H9 (cell line): Measurements from ENCODE around the gene CHDH. TPM values are rescaled to one million over a fixed set of nuclear protein-coding genes. Genes with fewer than 3 reads are reported as not detected.

Experiments used
- DNase-seq: peaks from one replicate; pipeline ENCODE4 v3.0.0-alpha.2; 2017
- H2AFZ ChIP-seq: one replicate; pipeline ENCODE4 v1.6.1; 2013; ENCODE audit warnings: mild to moderate bottlenecking, low read length, control low read depth, moderate library complexity
- H2AK5ac ChIP-seq: 2 replicates; pipeline ENCODE4 v1.6.1; 2013; ENCODE audit warnings: low read length, control low read depth, mixed read lengths; ENCODE audit not compliant: insufficient read length
- H2BK120ac ChIP-seq: one replicate; pipeline ENCODE4 v1.6.1; 2013; ENCODE audit warnings: low read depth, mild to moderate bottlenecking, low read length, control low read depth, inconsistent platforms; ENCODE audit not compliant: poor library complexity, severe bottlenecking
- H2BK12ac ChIP-seq: 2 replicates; pipeline ENCODE4 v1.6.1; 2013; ENCODE audit warnings: low read length, control low read depth, mixed read lengths, low read depth; ENCODE audit not compliant: insufficient read length
- H2BK15ac ChIP-seq: 2 replicates; pipeline ENCODE4 v1.6.1; 2013; ENCODE audit warnings: low read depth, low read length, control low read depth
- H2BK20ac ChIP-seq: one replicate; pipeline ENCODE4 v1.6.1; 2013; ENCODE audit warnings: low read depth, mild to moderate bottlenecking, low read length, control low read depth, inconsistent platforms; ENCODE audit not compliant: poor library complexity, severe bottlenecking
- H2BK5ac ChIP-seq: 2 replicates; pipeline ENCODE4 v1.6.1; 2013; ENCODE audit warnings: low read length, control low read depth, mixed read lengths; ENCODE audit not compliant: insufficient read length
- H3K14ac ChIP-seq: 2 replicates; pipeline ENCODE4 v1.6.1; 2013; ENCODE audit warnings: low read length, control low read depth; ENCODE audit not compliant: insufficient read depth
- H3K18ac ChIP-seq: 2 replicates; pipeline ENCODE4 v1.6.1; 2013; ENCODE audit warnings: low read depth, mild to moderate bottlenecking, mixed read lengths, low read length, control low read depth; ENCODE audit not compliant: insufficient read length
- H3K23ac ChIP-seq: 2 replicates; pipeline ENCODE4 v1.6.1; 2013; ENCODE audit warnings: low read length, control low read depth, mixed read lengths, low read depth; ENCODE audit not compliant: insufficient read length
- H3K23me2 ChIP-seq: 2 replicates; pipeline ENCODE4 v1.6.1; 2013; ENCODE audit warnings: low read depth, mild to moderate bottlenecking, mixed read lengths, low read length, control low read depth; ENCODE audit not compliant: insufficient read length, poor library complexity, severe bottlenecking
- H3K27ac ChIP-seq: 2 replicates; pipeline ENCODE4 v1.5.1; 2013; ENCODE audit warnings: low read length, control low read depth, mixed read lengths, low read depth; ENCODE audit not compliant: insufficient read length
- H3K27me3 ChIP-seq: 2 replicates; pipeline ENCODE4 v1.6.1; 2013; ENCODE audit warnings: low read length, control low read depth, inconsistent platforms; ENCODE audit not compliant: insufficient read depth
- H3K4ac ChIP-seq: 2 replicates; pipeline ENCODE4 v1.6.1; 2013; ENCODE audit warnings: low read depth, mild to moderate bottlenecking, control low read depth, inconsistent platforms, low read length, moderate library complexity
- H3K4me1 ChIP-seq: 2 replicates; pipeline ENCODE4 v1.6.1; 2013; ENCODE audit warnings: low read length, control low read depth, inconsistent platforms; ENCODE audit not compliant: insufficient read depth
- H3K4me2 ChIP-seq: 2 replicates; pipeline ENCODE4 v1.6.1; 2013; ENCODE audit warnings: low read length, control low read depth, mixed read lengths; ENCODE audit not compliant: insufficient read length, insufficient read depth
- H3K56ac ChIP-seq: 2 replicates; pipeline ENCODE4 v1.6.1; 2013; ENCODE audit warnings: low read depth, mild to moderate bottlenecking, mixed read lengths, low read length, control low read depth; ENCODE audit not compliant: insufficient read length
- H3K79me1 ChIP-seq: 2 replicates; pipeline ENCODE4 v1.6.1; 2013; ENCODE audit warnings: low read depth, mild to moderate bottlenecking, moderate library complexity, low read length, control low read depth, inconsistent platforms; ENCODE audit not compliant: insufficient read depth, poor library complexity, severe bottlenecking
- H3K79me2 ChIP-seq: 2 replicates; pipeline ENCODE4 v1.6.1; 2013; ENCODE audit warnings: low read length, control low read depth, inconsistent platforms; ENCODE audit not compliant: insufficient read depth
- H3K9ac ChIP-seq: 2 replicates; pipeline ENCODE4 v1.6.1; 2013; ENCODE audit warnings: low read length, control low read depth, mixed read lengths; ENCODE audit not compliant: insufficient read length; ENCODE audit errors: extremely low read depth
- H3K9me3 ChIP-seq: one replicate; pipeline ENCODE4 v1.6.1; 2013; ENCODE audit warnings: low read depth, low read length, inconsistent platforms; ENCODE audit not compliant: control insufficient read depth
- H3T11ph ChIP-seq: one replicate; pipeline ENCODE4 v1.6.1; 2013; ENCODE audit warnings: mild to moderate bottlenecking, low read length, control low read depth, inconsistent platforms
- H4K20me1 ChIP-seq: one replicate; pipeline ENCODE4 v1.6.1; 2013; ENCODE audit not compliant: control insufficient read depth, insufficient read length, insufficient read depth
- H4K5ac ChIP-seq: 2 replicates; pipeline ENCODE4 v1.6.1; 2013; ENCODE audit warnings: low read depth, mild to moderate bottlenecking, mixed read lengths, low read length, control low read depth; ENCODE audit not compliant: insufficient read length
- H4K8ac ChIP-seq: replicated peaks from 2 replicates; pipeline ENCODE4 v1.6.1; 2013; ENCODE audit warnings: low read length, control low read depth, mixed read lengths, low read depth; ENCODE audit not compliant: insufficient read length
- H4K91ac ChIP-seq: 2 replicates; pipeline ENCODE4 v1.6.1; 2013; ENCODE audit warnings: low read depth, mild to moderate bottlenecking, moderate library complexity, mixed read lengths, low read length, control low read depth; ENCODE audit not compliant: insufficient read length
- H3K27ac Mint-ChIP-seq, 3 experiments: 2 replicates in 2 of 3; 3 replicates in 1 of 3; pipeline ENCODE4 v1.8.0; 2020 to 2021; ENCODE audit warnings: mixed read lengths in 3 of 3, mild to moderate bottlenecking in 1 of 3, moderate library complexity in 1 of 3
- H3K27me3 Mint-ChIP-seq: 2 replicates; pipeline ENCODE4 v1.8.0; 2021; ENCODE audit warnings: low read depth, mild to moderate bottlenecking, moderate library complexity, mixed read lengths
- H3K36me3 Mint-ChIP-seq, 3 experiments: 2 replicates in 2 of 3; 3 replicates in 1 of 3; pipeline ENCODE4 v1.8.0; 2020 to 2021; ENCODE audit warnings: low read depth in 3 of 3, mixed read lengths in 3 of 3; ENCODE audit not compliant: insufficient read depth in 1 of 3
- H3K4me1 Mint-ChIP-seq, 2 experiments: 2 replicates each; pipeline ENCODE4 v1.8.0; 2020; ENCODE audit warnings: mixed read lengths in 2 of 2
- H3K4me3 Mint-ChIP-seq, 2 experiments: 2 replicates in 1 of 2; 3 replicates in 1 of 2; pipeline ENCODE4 v1.8.0; 2020 to 2021; ENCODE audit warnings: mild to moderate bottlenecking in 2 of 2, mixed read lengths in 2 of 2, moderate library complexity in 1 of 2
- H3K9me3 Mint-ChIP-seq, 2 experiments: 2 replicates in 1 of 2; 3 replicates in 1 of 2; pipeline ENCODE4 v1.8.0; 2020; ENCODE audit warnings: mild to moderate bottlenecking in 2 of 2, mixed read lengths in 2 of 2, moderate library complexity in 1 of 2
- WGBS: extraction: QIAGEN DNeasy Blood & Tissue Kit; methylation state at CpG from one replicate; pipeline ENCODE4 v1.1.7; 2013; ENCODE audit warnings: missing lambda C conversion rate, low lambda C conversion rate, mixed read lengths; ENCODE audit not compliant: insufficient read length; ENCODE audit errors: extremely low coverage; 5-methylcytosine and 5-hydroxymethylcytosine counted together
- total RNA-seq: library from RNA; stranded (reverse); gene quantifications from 2 replicates; pipeline ENCODE4 v1.2.1, GENCODE V29; 2021
- TF ChIP-seq, protein P1 (sequence below): fragments of 200-600 bp; sonication (generic); conservative IDR thresholded peaks from 3 replicates; pipeline ENCODE4 v1.8.0; 2021; ENCODE audit warnings: antibody characterized with exemption, mild to moderate bottlenecking

Gene CHDH
- total RNA-seq, 1 experiment from 2014 or later: 11.0 TPM

DNA sequence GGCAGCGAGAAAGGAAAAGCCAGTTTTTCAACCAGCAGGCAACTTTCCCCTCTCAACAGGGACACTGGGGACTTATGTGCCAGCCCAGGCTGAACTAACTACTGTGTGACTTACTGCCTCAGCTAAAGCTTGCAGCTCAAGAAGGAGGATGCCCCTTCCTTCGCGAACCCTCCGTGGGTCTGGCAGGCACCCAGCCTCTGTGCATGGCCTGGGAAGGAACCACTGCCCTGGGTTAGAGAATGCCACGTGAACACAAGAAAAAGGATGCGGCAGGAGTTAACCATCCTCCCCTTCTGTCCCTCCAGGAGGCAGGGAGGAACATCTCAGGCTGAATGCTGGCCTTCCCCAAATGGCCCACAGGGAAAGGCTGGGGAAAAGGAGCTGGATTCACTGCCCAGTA is 29.0 kb downstream of the CHDH start:
- Histone ChIP-seq H3K9ac (no peak overlapping the region), H3K79me1 (no peaks in the 10 kb centered on the region), H3K56ac (no peak overlapping the region), H3K14ac (no peak overlapping the region), H3K18ac (no peak overlapping the region), H2BK120ac (no peak overlapping the region), H3K27ac (no peak overlapping the region), H3K23me2 (no peaks in the 10 kb centered on the region), H3T11ph (no peak overlapping the region), H2BK5ac (no peak overlapping the region), H3K79me2 (no peaks in the 10 kb centered on the region), H2BK20ac (no peak overlapping the region), H2AK5ac (no peak overlapping the region), H3K4me1 (no peaks in the 10 kb centered on the region), H4K8ac (no peak overlapping the region), H3K4ac (no peak overlapping the region), H3K27me3 (no peaks in the 10 kb centered on the region), H4K5ac (no peak overlapping the region), H3K4me2 (no peak overlapping the region), H4K91ac (no peak overlapping the region), H2BK12ac (no peak overlapping the region), H2AFZ (no peak overlapping the region), H3K23ac (no peak overlapping the region), H2BK15ac (no peak overlapping the region), H4K20me1 (no peaks in the 10 kb centered on the region), H3K9me3 (no peaks in the 10 kb centered on the region)
- no peak for DNase-seq
- H3K9me3 Mint-ChIP-seq: no peaks in the 10 kb centered on the region
- TF ChIP-seq, protein P1, sequence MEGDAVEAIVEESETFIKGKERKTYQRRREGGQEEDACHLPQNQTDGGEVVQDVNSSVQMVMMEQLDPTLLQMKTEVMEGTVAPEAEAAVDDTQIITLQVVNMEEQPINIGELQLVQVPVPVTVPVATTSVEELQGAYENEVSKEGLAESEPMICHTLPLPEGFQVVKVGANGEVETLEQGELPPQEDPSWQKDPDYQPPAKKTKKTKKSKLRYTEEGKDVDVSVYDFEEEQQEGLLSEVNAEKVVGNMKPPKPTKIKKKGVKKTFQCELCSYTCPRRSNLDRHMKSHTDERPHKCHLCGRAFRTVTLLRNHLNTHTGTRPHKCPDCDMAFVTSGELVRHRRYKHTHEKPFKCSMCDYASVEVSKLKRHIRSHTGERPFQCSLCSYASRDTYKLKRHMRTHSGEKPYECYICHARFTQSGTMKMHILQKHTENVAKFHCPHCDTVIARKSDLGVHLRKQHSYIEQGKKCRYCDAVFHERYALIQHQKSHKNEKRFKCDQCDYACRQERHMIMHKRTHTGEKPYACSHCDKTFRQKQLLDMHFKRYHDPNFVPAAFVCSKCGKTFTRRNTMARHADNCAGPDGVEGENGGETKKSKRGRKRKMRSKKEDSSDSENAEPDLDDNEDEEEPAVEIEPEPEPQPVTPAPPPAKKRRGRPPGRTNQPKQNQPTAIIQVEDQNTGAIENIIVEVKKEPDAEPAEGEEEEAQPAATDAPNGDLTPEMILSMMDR: no peak
- H3K27ac Mint-ChIP-seq: no peak overlapping the region
- no peaks in the 10 kb centered on the region; the same call in 1 of the 2 replicates for H3K27me3 Mint-ChIP-seq
- H3K4me1 Mint-ChIP-seq: no peaks in the 10 kb centered on the region; a peak in 1 of 4 replicates
- no CpG with 5 or more reads among the region's 6 CpGs for WGBS
- no peak overlapping the region for H3K4me3 Mint-ChIP-seq
- peaks cover 0 to 31% (median 18%) of the 10 kb centered on the region in 3 experiments; a peak in 6 of 7 replicates for H3K36me3 Mint-ChIP-seq
